ENCODE measurements around the gene SOS1.
A peak's percentile ranks its signal among the peaks of the same experiment; 100 is the strongest.
"Not testable (repeated sequence)": the region's sequence is repeated elsewhere in the genome, so short reads cannot be mapped to it uniquely, and the experiment has no call there.

SOS1 gene

GRCh38 chr2:39158351-39158750 is 37.5 kb upstream of the SOS1 start:
- H3K27ac ChIP-seq (ENCODE audit: low read length, poor library complexity, severe bottlenecking): no peak overlapping the region
- no peak overlapping the region for H2BK120ac ChIP-seq (ENCODE audit: low read depth, low read length)
- H3K4me3 ChIP-seq (ENCODE audit: insufficient read depth in 1 of 2, low read depth in 1 of 2, low read length in 2 of 2): no peak overlapping the region
- no peak overlapping the region for H3K18ac ChIP-seq (ENCODE audit: low read depth in 1 of 2, low read length in 2 of 2)
- no peak overlapping the region for H3K4me2 ChIP-seq (ENCODE audit: low read length, poor library complexity, severe bottlenecking)
- H4K91ac ChIP-seq (ENCODE audit: low read length): no peak overlapping the region
- 90% methylated on average over 4 of the region's 4 CpGs for whole genome bisulfite sequencing
- peak; percentile 23 for DNase-seq
- no peak overlapping the region for H4K8ac ChIP-seq (ENCODE audit: low read length)
- H2AFZ ChIP-seq (ENCODE audit: low read depth, low read length): no peak overlapping the region
- no peak overlapping the region for H2BK15ac ChIP-seq (ENCODE audit: low read depth, poor library complexity, severe bottlenecking)
- H2BK5ac ChIP-seq (ENCODE audit: low read depth, low read length, poor library complexity, severe bottlenecking): no peak overlapping the region
- H3K9me3 ChIP-seq (ENCODE audit: control insufficient read depth, low read length): no peaks in the 10 kb centered on the region
- H2AK5ac ChIP-seq (ENCODE audit: low read length, severe bottlenecking): no peak overlapping the region
- H3K4ac ChIP-seq (ENCODE audit: low read depth in 1 of 2, low read length in 2 of 2): no peak overlapping the region
- H2BK12ac ChIP-seq (ENCODE audit: low read length in 2 of 2): no peak overlapping the region
- peak overlapping the region; percentile 34 for H3K9ac ChIP-seq (ENCODE audit: low read length)
- no peak overlapping the region for H3K14ac ChIP-seq (ENCODE audit: low read length in 2 of 2)
- H3K79me1 ChIP-seq (replicated peaks; ENCODE audit: low read length, poor library complexity, severe bottlenecking): no peaks in the 10 kb centered on the region
- no peaks in the 10 kb centered on the region for H3K36me3 ChIP-seq (ENCODE audit: control insufficient read depth in 1 of 2, insufficient read depth in 2 of 2, low read depth in 1 of 2, low read length in 2 of 2)
- no peak overlapping the region for H3K23ac ChIP-seq (ENCODE audit: low read length in 2 of 2)
- no peaks in the 10 kb centered on the region for H3K27me3 ChIP-seq (ENCODE audit: control insufficient read depth in 1 of 2, insufficient read depth in 1 of 2, low read length in 2 of 2)
- H3K4me1 ChIP-seq (ENCODE audit: control insufficient read depth, insufficient read depth, low read depth, low read length): peaks cover 4% of the 10 kb centered on the region

- WGBS: 98% methylated on average over 6 of the region's 6 CpGs
Observed at GRCh38 chr2:39156846-39157245, 36.0 kb upstream of the SOS1 start.

GRCh38 chr2:39156107-39156506 is 35.3 kb upstream of the SOS1 start:
- no peak overlapping the region for H3K14ac ChIP-seq (ENCODE audit: low read length in 2 of 2)
- H3K18ac ChIP-seq (ENCODE audit: low read depth in 1 of 2, low read length in 2 of 2): no peak overlapping the region
- peaks cover 4% of the 10 kb centered on the region for H3K4me1 ChIP-seq (ENCODE audit: control insufficient read depth, insufficient read depth, low read depth, low read length)
- no peak overlapping the region for H2BK12ac ChIP-seq (ENCODE audit: low read length in 2 of 2)
- no peak overlapping the region for H2AFZ ChIP-seq (ENCODE audit: low read depth, low read length)
- no peak overlapping the region for H2BK5ac ChIP-seq (ENCODE audit: low read depth, low read length, poor library complexity, severe bottlenecking)
- H3K79me1 ChIP-seq (replicated peaks; ENCODE audit: low read length, poor library complexity, severe bottlenecking): no peaks in the 10 kb centered on the region
- H3K4me3 ChIP-seq (ENCODE audit: insufficient read depth in 1 of 2, low read depth in 1 of 2, low read length in 2 of 2): no peak overlapping the region
- H3K36me3 ChIP-seq (ENCODE audit: control insufficient read depth in 1 of 2, insufficient read depth in 2 of 2, low read depth in 1 of 2, low read length in 2 of 2): no peaks in the 10 kb centered on the region
- no peaks in the 10 kb centered on the region for H3K27me3 ChIP-seq (ENCODE audit: control insufficient read depth in 1 of 2, insufficient read depth in 1 of 2, low read length in 2 of 2)
- peak overlapping the region; percentile 73 for H3K9ac ChIP-seq (ENCODE audit: low read length)
- no peak overlapping the region for H4K8ac ChIP-seq (ENCODE audit: low read length)
- no peak overlapping the region for H2AK5ac ChIP-seq (ENCODE audit: low read length, severe bottlenecking)
- no peak overlapping the region for H3K4me2 ChIP-seq (ENCODE audit: low read length, poor library complexity, severe bottlenecking)
- H3K23ac ChIP-seq (ENCODE audit: low read length in 2 of 2): no peak overlapping the region
- no peak for DNase-seq
- no peak overlapping the region for H3K27ac ChIP-seq (ENCODE audit: low read length, poor library complexity, severe bottlenecking)
- H3K4ac ChIP-seq (ENCODE audit: low read depth in 1 of 2, low read length in 2 of 2): no peak overlapping the region
- no peak overlapping the region for H4K91ac ChIP-seq (ENCODE audit: low read length)
- H2BK15ac ChIP-seq (ENCODE audit: low read depth, poor library complexity, severe bottlenecking): no peak overlapping the region
- no peak overlapping the region for H2BK120ac ChIP-seq (ENCODE audit: low read depth, low read length)
- no peaks in the 10 kb centered on the region for H3K9me3 ChIP-seq (ENCODE audit: control insufficient read depth, low read length)

More at GRCh38 chr2:39156846-39157245, 36.0 kb upstream of the SOS1 start:
- Histone ChIP-seq H2BK15ac (ENCODE audit: low read depth, poor library complexity, severe bottlenecking) (no peak overlapping the region), H2BK5ac (ENCODE audit: low read depth, low read length, poor library complexity, severe bottlenecking) (no peak overlapping the region), H2BK12ac (ENCODE audit: low read length in 2 of 2) (no peak overlapping the region), H2AFZ (ENCODE audit: low read depth, low read length) (no peak overlapping the region), H4K91ac (ENCODE audit: low read length) (no peak overlapping the region), H3K79me1 (replicated peaks; ENCODE audit: low read length, poor library complexity, severe bottlenecking) (no peaks in the 10 kb centered on the region), H3K4me1 (ENCODE audit: control insufficient read depth, insufficient read depth, low read depth, low read length) (peaks cover 4% of the 10 kb centered on the region), H4K8ac (ENCODE audit: low read length) (no peak overlapping the region), H2AK5ac (ENCODE audit: low read length, severe bottlenecking) (no peak overlapping the region), H3K27me3 (ENCODE audit: control insufficient read depth in 1 of 2, insufficient read depth in 1 of 2, low read length in 2 of 2) (no peaks in the 10 kb centered on the region), H3K9ac (ENCODE audit: low read length) (no peak overlapping the region), H3K14ac (ENCODE audit: low read length in 2 of 2) (no peak overlapping the region), H3K9me3 (ENCODE audit: control insufficient read depth, low read length) (no peaks in the 10 kb centered on the region), H3K27ac (ENCODE audit: low read length, poor library complexity, severe bottlenecking) (no peak overlapping the region), H2BK120ac (ENCODE audit: low read depth, low read length) (no peak overlapping the region), H3K4me3 (ENCODE audit: insufficient read depth in 1 of 2, low read depth in 1 of 2, low read length in 2 of 2) (no peak overlapping the region), H3K23ac (ENCODE audit: low read length in 2 of 2) (no peak overlapping the region), H3K18ac (ENCODE audit: low read depth in 1 of 2, low read length in 2 of 2) (no peak overlapping the region), H3K36me3 (ENCODE audit: control insufficient read depth in 1 of 2, insufficient read depth in 2 of 2, low read depth in 1 of 2, low read length in 2 of 2) (no peaks in the 10 kb centered on the region), H3K4ac (ENCODE audit: low read depth in 1 of 2, low read length in 2 of 2) (no peak overlapping the region), H3K4me2 (ENCODE audit: low read length, poor library complexity, severe bottlenecking) (no peak overlapping the region)
- DNase-seq: no peak

- H3K4me2 ChIP-seq (ENCODE audit: low read length, poor library complexity, severe bottlenecking); H3K27ac ChIP-seq (ENCODE audit: low read length, poor library complexity, severe bottlenecking); H4K8ac ChIP-seq (ENCODE audit: low read length); H2BK120ac ChIP-seq (ENCODE audit: low read depth, low read length); H2BK12ac ChIP-seq (ENCODE audit: low read length in 2 of 2); H3K4me1 ChIP-seq (ENCODE audit: control insufficient read depth, insufficient read depth, low read depth, low read length); H3K4me3 ChIP-seq (ENCODE audit: insufficient read depth in 1 of 2, low read depth in 1 of 2, low read length in 2 of 2); H3K9me3 ChIP-seq (ENCODE audit: control insufficient read depth, low read length); DNase-seq; H3K27me3 ChIP-seq (ENCODE audit: control insufficient read depth in 1 of 2, insufficient read depth in 1 of 2, low read length in 2 of 2); H3K79me1 ChIP-seq (replicated peaks; ENCODE audit: low read length, poor library complexity, severe bottlenecking); H4K91ac ChIP-seq (ENCODE audit: low read length); H3K18ac ChIP-seq (ENCODE audit: low read depth in 1 of 2, low read length in 2 of 2); H2BK15ac ChIP-seq (ENCODE audit: low read depth, poor library complexity, severe bottlenecking); H2AK5ac ChIP-seq (ENCODE audit: low read length, severe bottlenecking); H3K23ac ChIP-seq (ENCODE audit: low read length in 2 of 2); H2BK5ac ChIP-seq (ENCODE audit: low read depth, low read length, poor library complexity, severe bottlenecking); H2AFZ ChIP-seq (ENCODE audit: low read depth, low read length); H3K14ac ChIP-seq (ENCODE audit: low read length in 2 of 2); H3K36me3 ChIP-seq (ENCODE audit: control insufficient read depth in 1 of 2, insufficient read depth in 2 of 2, low read depth in 1 of 2, low read length in 2 of 2); H3K4ac ChIP-seq (ENCODE audit: low read depth in 1 of 2, low read length in 2 of 2): not testable (repeated sequence)
- H3K9ac ChIP-seq (ENCODE audit: low read length): peak overlapping the region; percentile 73
- WGBS: 100% methylated on average over 3 of the region's 4 CpGs
Observed at GRCh38 chr2:39155573-39155972, 34.7 kb upstream of the SOS1 start.
